Heart left ventricle (tissue), 16 donors: ENCODE results near the gene SLC5A8. TPM values are rescaled to one million over a fixed set of nuclear protein-coding genes. Genes with fewer than 3 reads are reported as not detected.

ENCODE experiments used
- ATAC-seq, 4 donors: fragments of 200-7000 bp; cut with Tn5 transposase; one replicate each; pipeline ENCODE4 v1.9.1; 2020 to 2022; ENCODE audit warnings: moderate library complexity in 4 of 4, mild to moderate bottlenecking in 3 of 4, moderate number of reproducible peaks in 1 of 4
- DNase-seq, 5 donors: peaks; one replicate each; pipeline ENCODE4 v3.0.0-alpha.2; 2020
- H3K27ac ChIP-seq, 12 donors: fragments of 200-600 bp; sonication (generic) in 4 of 12; one replicate each; pipeline versions ENCODE4 v1.5.0 to v1.8.0; 2016 to 2022; ENCODE audit warnings: mild to moderate bottlenecking in 2 of 12
- H3K27me3 ChIP-seq, 9 donors: fragments of 200-600 bp; sonication (generic) in 2 of 9; one replicate each; pipeline versions ENCODE4 v1.5.1 to v1.8.0; 2016 to 2022; ENCODE audit warnings: mild to moderate bottlenecking in 3 of 9
- H3K36me3 ChIP-seq, 9 donors: fragments of 200-600 bp; sonication (generic) in 2 of 9; one replicate each; pipeline versions ENCODE4 v1.5.0 to v1.8.0; 2018 to 2022; ENCODE audit warnings: mild to moderate bottlenecking in 2 of 9
- H3K4me1 ChIP-seq, 12 donors: fragments of 200-600 bp; sonication (generic) in 4 of 12; one replicate each; pipeline versions ENCODE4 v1.5.0 to v1.8.0; 2016 to 2022; ENCODE audit warnings: mild to moderate bottlenecking in 3 of 12
- H3K4me3 ChIP-seq, 12 donors: fragments of 200-600 bp; sonication (generic) in 4 of 12; one replicate each; pipeline versions ENCODE4 v1.5.0 to v1.8.0; 2017 to 2022; ENCODE audit warnings: mild to moderate bottlenecking in 9 of 12, moderate library complexity in 4 of 12
- H3K9me3 ChIP-seq, 12 donors: fragments of 200-600 bp; sonication (generic) in 4 of 12; one replicate each; pipeline versions ENCODE4 v1.5.0 to v1.8.0; 2016 to 2022; ENCODE audit warnings: mild to moderate bottlenecking in 1 of 12
- CTCF ChIP-seq, 12 donors: fragments of 200-600 bp; sonication (generic) in 4 of 12; IDR thresholded peaks; one replicate each; pipeline versions ENCODE4 v1.5.0 to v1.8.0; 2018 to 2022; ENCODE audit warnings: antibody characterized with exemption in 12 of 12, mild to moderate bottlenecking in 5 of 12
- POLR2A ChIP-seq, 2 donors: fragments of 450-650 bp; IDR thresholded peaks; one replicate each; pipeline ENCODE4 v1.6.1; 2017; ENCODE audit warnings: antibody characterized with exemption in 2 of 2, mild to moderate bottlenecking in 2 of 2, moderate library complexity in 2 of 2
- WGBS, 4 donors: extraction: QIAGEN DNeasy Blood & Tissue Kit in 2 of 4; methylation state at CpG; one replicate each; pipeline versions ENCODE4 v1.1.5 to v1.1.7; 2013 to 2018; 5-methylcytosine and 5-hydroxymethylcytosine counted together
- intact Hi-C, 10 donors: fragments of 100-400 bp; cut with DNase I; formaldehyde crosslinking; loops; one replicate each; pipeline versions ENCODE4 v1.11.1 to v1.14.2; 2022
- polyA plus RNA-seq, 2 donors: library from polyadenylated mRNA; stranded (reverse); fragments of 200-250 nt; gene quantifications; one replicate each; pipeline ENCODE4 v1.2.3, GENCODE V29; 2013
- total RNA-seq, 9 donors: library from RNA; depleted of rRNA in 2 of 9; stranded (reverse); fragments of >200 nt in 2 of 9; fragmentation: NEBNext Ultra II Directional in 3 of 9; extraction: Animal tissue kit (Norgen Biotek cat#: 25700) in 3 of 9; gene quantifications; one replicate each; pipeline versions ENCODE4 v1.1.0 to v1.2.4, GENCODE V29; 2016 to 2023
- donor health status: ischemic (EF 13 %, LVEDD 7.1; RV severe dilation, severe dysfunction).
- donor health status: healthy with polysubstance abuse.
- donor health status: DM: no; HTN: yes; CAD: no.
- donor health status: DM: no; HTN: no; CAD: no.
- donor health status: ischemic (EF 25% LVEDD 6.9; RV normal size, moderate dysfunction).
- donor health status: ischemic (EF 25% LVEDD 5.7; RV mildly dilated, moderate dysfunction).
- donor health status: healthy.
- donor health status: DM: yes; HTN: yes; CAD: no.
- donor health status: ischemic (EF 35%, LVEDD 5.7; RV mildly dilated, moderate dysfunction).
- donor health status: nonischemic (EF 11% LVEDD 7.7; RV severe dilation, severe dysfunction).
- donor health status: DM: yes; HTN: yes; CAD: no.
- donor health status: PGD.
- donor health status: ischemic (EF 29% LVEDD 5.4; RV normal size, mild dysfunction).
- donor health status: nonischemic (EF 23%, LVEDD 6.1; RV moderate dilation, normal function).

Gene SLC5A8
- total and polyA plus RNA-seq, 11 donors = not detected

- ATAC-seq (no peak), DNase-seq (no peak)
- intact Hi-C loops = no loop called here
- Histone ChIP-seq H3K36me3 (no peaks in the 10 kb centered on the region), H3K4me3 (no peak overlapping the region), H3K9me3 (peaks cover 0 to 6% (median 0%) of the 10 kb centered on the region in 12 donors), H3K27me3 (peaks cover 0 to 3% (median 0%) of the 10 kb centered on the region in 9 donors), H3K27ac (no peak overlapping the region), H3K4me1 (no peaks in the 10 kb centered on the region)
- 28 to 36% (median 30%) methylated on average over 1 of the region's 1 CpG for WGBS, 4 donors
- TF ChIP-seq CTCF (IDR thresholded peaks at IDR 0.05) = no peak
- no peak for TF ChIP-seq POLR2A (IDR thresholded peaks at IDR 0.05)
Measured at GRCh38 chr12:101221301-101221700, 11.3 kb upstream of the SLC5A8 start.

GRCh38 chr12:101216810-101217209 lies 6.8 kb upstream of the SLC5A8 start:
- Histone ChIP-seq H3K9me3 (peaks cover 0 to 6% (median 0%) of the 10 kb centered on the region in 12 donors), H3K4me3 (no peak overlapping the region), H3K27me3 (peaks cover 0 to 2% (median 0%) of the 10 kb centered on the region in 9 donors), H3K27ac (no peak overlapping the region), H3K4me1 (no peaks in the 10 kb centered on the region), H3K36me3 (no peaks in the 10 kb centered on the region)
- ATAC-seq (no peak), DNase-seq (no peak)
- TF ChIP-seq POLR2A (IDR thresholded peaks at IDR 0.05) (no peak), CTCF (IDR thresholded peaks at IDR 0.05) (no peak)
- WGBS, 4 donors = 93 to 97% (median 95%) methylated on average over 2 of the region's 2 CpGs
- intact Hi-C loops = no loop called here

GRCh38 chr12:101207086-101207780 lies 2.8 kb downstream of the SLC5A8 start:
- ATAC-seq = no peak
- Histone ChIP-seq H3K36me3 (no peaks in the 10 kb centered on the region), H3K27me3 (peaks cover 5 to 39% (median 21%) of the 10 kb centered on the region in 9 donors), H3K27ac (no peak overlapping the region), H3K4me3 (no peak overlapping the region), H3K4me1 (peaks cover 0 to 7% (median 0%) of the 10 kb centered on the region in 12 donors), H3K9me3 (no peaks in the 10 kb centered on the region)
- TF ChIP-seq CTCF (IDR thresholded peaks at IDR 0.05) = no peak
- TF ChIP-seq POLR2A (IDR thresholded peaks at IDR 0.05) = no peak
- intact Hi-C loops = no loop called here
- DNase-seq = no peak
- 73 to 80% (median 76%) methylated on average over 5 of the region's 5 CpGs for WGBS, 4 donors

GRCh38 chr12:101204602-101205304 lies 5.3 kb downstream of the SLC5A8 start:
- no peak overlapping the region for H3K4me3 ChIP-seq
- intact Hi-C loops = no loop called here
- WGBS, 4 donors = 73 to 80% (median 74%) methylated on average over 4 of the region's 4 CpGs

More at GRCh38 chr12:101204602-101205304, 5.3 kb downstream of the SLC5A8 start:
- DNase-seq = no peak
- H3K27ac ChIP-seq = no peak overlapping the region
- ATAC-seq = no peak
- H3K4me1 ChIP-seq = peaks cover 0 to 3% (median 0%) of the 10 kb centered on the region in 12 donors
- H3K27me3 ChIP-seq = peaks cover 2 to 30% (median 15%) of the 10 kb centered on the region in 9 donors
- no peaks in the 10 kb centered on the region for H3K36me3 ChIP-seq
- no peak for TF ChIP-seq CTCF (IDR thresholded peaks at IDR 0.05)
- TF ChIP-seq POLR2A (IDR thresholded peaks at IDR 0.05) = no peak
- H3K9me3 ChIP-seq = no peaks in the 10 kb centered on the region
